Tongue (tissue), 2 donors: ENCODE data around the gene OR51M1. TPM values are rescaled to one million over a fixed set of nuclear protein-coding genes. Genes with fewer than 3 reads are reported as not detected.
"Not testable (repeated sequence)": the region's sequence is repeated elsewhere in the genome, so short reads cannot be mapped to it uniquely, and the experiment has no call there.

Experiments used
- DNase-seq: peaks from one replicate; pipeline ENCODE4 v3.0.0-alpha.2; 2015
- total RNA-seq: library from RNA; depleted of rRNA; stranded (reverse); fragments of >200 nt; gene quantifications from one replicate; pipeline ENCODE4 v1.2.3, GENCODE V29; 2014

Gene OR51M1, protein sequence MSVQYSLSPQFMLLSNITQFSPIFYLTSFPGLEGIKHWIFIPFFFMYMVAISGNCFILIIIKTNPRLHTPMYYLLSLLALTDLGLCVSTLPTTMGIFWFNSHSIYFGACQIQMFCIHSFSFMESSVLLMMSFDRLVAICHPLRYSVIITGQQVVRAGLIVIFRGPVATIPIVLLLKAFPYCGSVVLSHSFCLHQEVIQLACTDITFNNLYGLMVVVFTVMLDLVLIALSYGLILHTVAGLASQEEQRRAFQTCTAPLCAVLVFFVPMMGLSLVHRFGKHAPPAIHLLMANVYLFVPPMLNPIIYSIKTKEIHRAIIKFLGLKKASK
- total RNA-seq, result not detected

DNA sequence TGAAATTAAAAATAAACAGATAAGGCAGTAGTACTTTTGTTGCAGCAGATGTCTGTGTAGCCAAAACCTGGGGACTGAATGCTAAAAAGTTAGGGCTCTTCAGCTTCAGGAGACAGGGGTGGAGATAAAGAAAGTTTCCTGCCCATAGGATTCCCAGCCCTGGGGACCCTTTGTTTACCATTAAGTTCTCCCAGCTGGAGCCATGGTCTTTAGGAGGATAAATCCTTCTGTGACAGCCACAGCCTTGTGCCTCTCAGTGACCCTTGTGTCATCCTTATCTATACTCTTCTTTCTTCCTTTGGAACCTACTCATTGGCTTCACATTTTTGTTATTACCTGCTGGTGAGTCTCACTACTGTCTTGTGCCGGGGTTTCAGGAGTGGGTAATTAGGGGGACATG is at the start of gene OR51M1:
Gene OR51M1, plus strand, starts transcription at position 237 of the 400 bp plus-strand sequence. CDS start 5,587 bp downstream, outside the sequence.
- DNase-seq, result no peak

DNA sequence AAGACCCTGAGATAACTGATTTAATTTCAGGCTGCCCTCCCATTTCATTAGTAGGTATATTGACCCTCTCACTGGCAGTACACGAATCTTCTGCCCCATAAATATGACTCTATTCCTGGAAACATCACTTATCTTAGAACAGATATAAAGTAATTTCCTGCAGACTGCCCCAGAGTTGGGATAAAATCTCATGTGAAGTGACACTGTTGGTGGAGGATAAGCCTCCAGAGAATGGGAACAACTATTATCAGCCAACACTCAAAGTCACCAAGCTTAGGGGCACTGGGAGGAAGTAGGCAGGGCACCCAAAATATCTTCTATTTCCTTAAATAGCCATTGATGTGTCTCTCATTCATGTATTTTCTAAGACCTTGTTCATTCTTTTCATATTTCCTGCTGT is 48.4 kb upstream of the OR51M1 start:
- no peak for DNase-seq

DNA sequence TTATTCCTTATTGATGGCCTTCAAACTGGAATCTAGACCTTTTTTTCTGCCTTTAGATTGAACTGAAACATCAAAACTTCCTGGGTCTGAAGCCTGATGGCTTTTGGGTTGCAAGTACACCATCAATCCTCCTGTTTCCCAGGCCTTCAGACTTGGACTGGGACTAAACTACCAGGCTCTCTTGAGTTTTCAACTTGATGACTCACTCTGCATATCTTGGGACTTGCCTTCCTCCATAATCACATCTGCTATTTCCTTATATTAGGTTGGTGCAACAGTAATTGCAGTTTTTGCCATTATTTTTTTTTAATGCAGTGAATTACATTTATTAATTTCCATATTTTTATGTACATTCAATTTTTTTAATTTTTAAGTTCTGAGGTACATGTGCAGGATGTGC is 47.3 kb upstream of the OR51M1 start:
- no peak for DNase-seq

DNA sequence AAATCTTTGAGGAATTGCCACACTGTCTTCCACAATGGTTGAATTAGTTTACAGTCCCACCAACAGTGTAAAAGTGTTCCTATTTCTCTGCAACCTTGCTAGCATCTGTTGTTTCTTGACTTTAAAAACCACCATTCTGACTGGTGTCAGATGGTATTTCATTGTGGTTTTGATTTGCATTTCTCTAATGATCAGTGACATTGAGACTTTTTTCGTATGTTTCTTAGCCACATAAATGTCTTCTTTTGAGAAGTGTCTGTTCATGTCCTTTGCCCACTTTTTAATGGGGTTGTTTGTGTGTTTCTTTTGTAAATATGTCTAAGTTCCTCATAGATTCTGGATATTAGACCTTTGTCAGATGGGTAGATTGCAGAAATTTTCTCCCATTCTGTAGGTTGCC is 46.4 kb upstream of the OR51M1 start:
- not testable (repeated sequence) for DNase-seq

DNA sequence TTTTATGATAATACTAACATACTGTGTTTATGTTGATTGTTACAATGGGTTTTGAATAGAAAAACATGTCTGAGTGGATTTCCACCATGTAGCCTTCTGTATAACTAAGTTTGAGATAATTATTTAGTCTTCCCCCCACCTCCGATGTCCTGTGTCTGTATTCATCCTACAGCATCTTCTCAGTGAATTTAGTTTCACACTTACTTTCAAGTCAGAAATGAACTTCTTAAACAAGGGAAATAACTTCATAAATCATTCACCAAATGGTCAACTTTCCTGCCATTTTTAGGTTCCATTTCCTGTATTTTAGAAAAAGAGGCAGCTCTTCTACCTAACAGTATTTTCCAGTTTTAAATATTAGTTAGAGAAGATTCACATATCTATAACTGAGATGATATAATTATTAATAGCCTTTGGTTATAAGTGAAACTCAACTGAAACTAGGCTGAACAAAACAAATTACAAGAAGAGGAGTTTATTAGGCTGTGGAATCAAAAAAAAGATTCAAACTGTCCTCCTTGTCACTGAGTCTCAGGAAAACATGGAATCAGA is 43.8 kb upstream of the OR51M1 start:
- DNase-seq, result no peak

DNA sequence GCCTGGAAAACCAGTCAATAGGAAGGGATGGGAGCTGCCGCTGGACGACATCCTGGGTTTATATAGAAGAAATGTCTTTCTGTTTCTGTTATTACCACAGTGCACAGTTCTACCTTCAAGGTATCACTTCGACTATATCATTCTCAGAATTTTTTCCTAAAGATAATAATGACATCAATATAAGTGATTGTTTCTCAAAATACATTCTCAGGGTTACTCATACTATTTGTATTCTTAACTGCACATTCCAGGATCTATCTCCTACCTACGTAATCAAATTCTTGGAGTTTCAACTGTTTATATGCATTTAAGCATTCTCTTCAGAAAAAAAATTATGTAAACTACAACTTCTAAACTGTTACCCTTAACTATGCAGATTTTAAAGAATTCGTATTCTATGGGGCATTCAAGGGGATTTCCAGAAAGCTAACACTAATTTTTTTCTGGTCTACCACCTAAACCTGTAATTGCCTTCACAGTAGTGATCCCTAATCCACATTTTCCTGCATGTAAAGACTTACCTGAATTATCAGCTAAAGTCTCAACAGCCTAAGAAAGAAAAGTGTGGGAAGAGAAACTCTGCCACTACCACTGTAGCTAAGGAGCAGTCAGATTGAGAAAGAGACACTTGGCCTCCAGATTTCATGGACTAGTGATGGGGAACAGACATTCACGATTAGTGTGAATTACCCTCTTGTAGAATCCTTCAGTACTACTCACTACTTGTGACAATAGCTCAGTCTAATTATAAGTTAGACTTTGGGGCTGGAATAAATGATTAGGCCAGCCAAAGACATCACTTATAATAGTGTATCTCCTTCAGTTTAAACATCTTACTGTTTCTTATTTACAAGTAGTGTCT is 39.9 kb upstream of the OR51M1 start, which contains the start of gene OR51B5:
Gene OR51B5, minus strand, starts transcription at position 51 of the 862 bp plus-strand sequence. Its CDS starts 0 bp downstream, at position 51.
- no peak for DNase-seq

DNA sequence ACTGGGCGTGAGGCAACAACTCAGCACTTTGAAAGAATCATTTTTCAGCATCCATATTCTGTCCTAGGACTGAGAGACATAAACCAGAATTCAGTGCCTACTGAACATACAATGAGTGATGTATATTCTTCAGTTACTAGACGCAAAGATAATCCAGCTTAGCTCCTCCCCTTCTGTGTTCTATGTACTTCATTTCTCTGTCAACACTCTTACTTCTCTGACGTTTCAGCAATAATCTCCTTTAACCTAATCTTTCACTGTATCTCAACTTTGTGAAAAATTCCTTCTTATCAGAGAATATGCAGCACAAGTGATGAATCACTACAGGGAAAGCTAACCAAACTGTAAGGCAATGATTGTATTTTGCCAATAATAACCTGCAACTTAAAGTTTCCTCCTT is 37.8 kb upstream of the OR51M1 start:
- DNase-seq, result no peak

DNA sequence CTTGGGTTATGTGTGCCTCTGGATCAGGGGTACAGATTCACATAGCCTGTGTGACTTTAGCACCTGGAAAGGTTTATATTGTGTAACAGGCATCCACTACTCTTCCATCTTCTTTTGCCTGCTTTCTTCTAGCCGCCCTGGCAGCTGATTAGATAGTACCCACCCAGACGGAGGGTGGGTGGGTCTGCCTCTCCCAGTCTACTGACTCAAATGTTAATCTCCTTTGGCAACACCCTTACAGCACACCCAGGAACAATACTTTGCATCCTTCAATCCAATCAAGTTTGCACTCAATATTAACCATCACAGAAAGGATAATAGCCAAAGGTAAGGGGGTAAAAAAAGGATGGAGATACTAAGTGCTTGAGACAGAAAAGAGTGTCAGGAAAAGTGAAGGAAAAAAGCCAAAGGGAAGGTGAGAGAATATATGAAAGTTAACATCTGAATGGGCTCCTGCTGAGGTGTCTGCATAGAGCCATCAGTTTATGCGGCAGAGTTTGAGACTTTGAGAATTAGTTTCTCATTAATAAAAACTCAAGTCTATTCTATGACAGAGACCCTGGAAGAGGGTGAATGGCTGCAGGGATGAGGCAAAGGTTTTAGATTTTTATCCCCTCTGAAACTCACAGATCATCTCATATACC is 34.9 kb upstream of the OR51M1 start:
- no peak for DNase-seq

DNA sequence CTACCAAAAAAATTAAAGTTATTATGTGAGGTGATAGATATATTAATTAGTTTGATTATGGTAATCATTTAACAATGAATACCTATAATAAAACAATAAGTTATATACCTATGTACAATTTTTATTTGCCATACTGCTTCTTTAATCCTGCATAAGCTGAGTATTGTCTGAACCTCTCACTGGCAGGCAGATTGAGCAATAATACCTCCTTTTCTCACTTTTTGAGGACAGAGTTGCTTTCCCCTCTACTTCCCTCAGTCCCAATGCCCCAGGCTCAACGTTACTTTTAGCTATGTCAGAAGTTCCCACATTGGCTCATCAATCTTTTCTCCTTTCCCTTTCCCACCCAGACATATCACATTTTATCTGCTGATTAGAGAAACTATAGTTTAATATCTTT is 34.1 kb upstream of the OR51M1 start:
- no peak for DNase-seq

DNA sequence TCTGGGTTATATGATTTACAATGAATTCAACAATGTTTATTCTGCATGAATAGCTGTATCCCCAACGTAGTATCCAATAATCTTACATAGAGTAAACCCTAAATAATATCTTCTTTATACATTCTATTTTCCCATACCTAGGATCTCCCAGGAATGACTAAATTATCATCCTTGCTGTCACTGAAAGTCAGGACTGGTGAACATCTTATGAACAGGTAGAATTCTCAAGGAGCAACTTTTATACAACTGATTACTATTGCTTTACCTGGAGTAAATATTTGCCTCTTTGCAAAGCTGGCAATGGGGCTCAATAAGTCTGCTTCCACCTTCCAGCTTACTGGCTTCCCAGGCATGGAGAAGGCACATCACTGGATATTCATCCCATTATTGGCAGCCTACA is 32.4 kb upstream of the OR51M1 start, which contains the start of gene OR51B6:
Gene OR51B6, plus strand, starts transcription at position 301 of the 400 bp plus-strand sequence. Its CDS starts 0 bp downstream, at position 301.
- no peak for DNase-seq

DNA sequence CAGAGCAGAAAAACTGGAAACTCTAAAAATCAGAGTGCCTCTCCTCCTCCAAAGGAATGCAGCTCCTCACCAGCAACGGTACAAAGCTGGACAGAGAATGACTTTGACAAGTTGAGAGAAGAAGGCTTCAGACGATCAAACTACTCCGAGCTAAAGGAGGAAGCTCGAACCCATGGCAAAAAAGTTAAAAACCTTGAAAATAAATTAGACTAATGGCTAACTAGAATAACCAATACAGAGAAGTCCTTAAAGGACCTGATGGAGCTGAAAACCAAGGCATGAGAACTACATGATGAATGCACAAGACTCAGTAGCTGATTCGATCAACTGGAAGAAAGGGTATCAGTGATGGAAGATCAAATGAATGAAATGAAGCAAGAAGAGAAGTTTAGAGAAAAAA is 27.6 kb upstream of the OR51M1 start:
- not testable (repeated sequence) for DNase-seq

DNA sequence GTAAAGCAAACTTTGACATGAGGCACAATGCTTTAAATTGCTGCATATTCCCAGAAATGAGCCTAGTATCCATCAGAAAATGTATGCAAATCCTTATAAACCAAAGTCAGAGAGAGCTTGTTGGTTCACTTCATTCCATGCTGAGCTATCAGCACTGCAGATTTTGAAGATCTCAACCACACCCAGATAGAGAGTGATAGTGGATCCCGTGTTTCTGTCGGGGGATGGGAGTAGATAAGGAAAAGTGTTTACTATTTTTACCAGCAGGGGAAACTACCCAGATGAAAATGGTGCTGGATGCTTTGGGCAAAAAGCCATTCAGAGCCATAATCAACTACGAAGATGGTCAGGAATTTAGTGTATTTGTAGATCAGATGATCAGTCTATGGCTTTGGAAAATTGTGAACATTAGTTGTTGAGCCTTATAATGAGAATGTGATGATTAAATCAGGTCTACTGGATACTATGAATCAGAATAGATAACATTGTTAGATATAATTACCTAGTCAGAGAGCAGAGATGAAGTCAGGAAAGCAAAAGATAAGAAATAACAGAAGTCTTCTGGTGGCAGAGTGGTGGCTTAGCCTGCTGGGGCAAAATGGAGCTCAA is 21.5 kb upstream of the OR51M1 start:
- DNase-seq, result no peak

DNA sequence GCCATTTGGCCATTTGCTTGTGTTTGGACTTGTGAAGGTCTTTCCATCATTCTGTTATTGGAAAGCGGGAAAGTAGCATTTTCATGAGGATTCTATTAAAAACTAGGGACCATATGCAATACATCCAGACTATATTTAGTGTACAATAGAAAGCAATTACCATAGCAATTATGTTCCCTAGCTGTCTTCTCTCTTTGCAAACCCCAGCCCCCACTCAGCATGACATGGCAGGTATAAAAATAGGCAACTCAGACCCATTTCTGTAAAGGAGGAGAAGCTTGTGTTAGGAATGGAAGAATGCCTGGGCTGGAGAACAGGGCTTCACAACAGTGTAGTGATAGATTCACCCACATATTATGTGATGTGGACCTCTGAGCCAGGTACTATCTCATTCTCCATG is 19.9 kb upstream of the OR51M1 start:
- no peak for DNase-seq

DNA sequence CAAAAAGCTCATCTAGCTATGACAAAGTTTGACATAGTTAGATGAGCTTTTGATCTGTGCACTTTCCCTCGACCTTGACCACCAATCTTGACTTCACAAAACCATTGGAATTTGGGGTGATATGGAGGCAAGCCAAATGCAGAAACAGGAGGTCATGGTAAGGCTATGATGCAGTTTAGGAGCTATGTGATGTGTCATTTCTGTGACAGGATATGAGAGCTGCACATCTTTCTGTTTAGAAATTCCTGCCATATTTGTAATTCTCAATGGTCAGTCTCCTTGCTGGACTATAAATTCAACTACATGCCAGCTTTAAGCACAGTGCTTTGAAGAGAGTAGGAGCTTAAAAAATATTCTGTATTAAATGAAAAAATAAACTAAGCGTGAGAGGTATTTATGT is 19.4 kb upstream of the OR51M1 start:
- no peak for DNase-seq

DNA sequence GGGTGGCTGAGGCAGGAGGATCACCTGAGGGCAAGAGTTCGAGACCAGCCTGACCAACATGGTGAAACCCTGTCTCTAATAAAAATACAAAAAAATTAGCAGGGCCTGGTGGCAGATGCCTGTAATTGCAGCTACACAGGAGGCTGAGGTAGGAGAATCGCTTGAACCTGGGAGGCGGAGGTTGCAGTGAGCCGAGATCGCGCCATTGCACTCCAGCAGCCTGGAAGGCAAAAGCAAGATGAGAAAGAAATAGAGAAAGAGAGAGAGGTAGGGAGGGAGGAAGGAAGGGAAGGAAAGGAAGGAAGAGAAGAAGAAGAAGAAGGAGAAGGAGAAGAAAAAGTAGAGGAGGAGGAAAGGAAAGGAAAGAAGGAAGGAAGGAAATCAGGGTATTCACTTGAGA is 17.2 kb upstream of the OR51M1 start:
- DNase-seq, result not testable (repeated sequence)

DNA sequence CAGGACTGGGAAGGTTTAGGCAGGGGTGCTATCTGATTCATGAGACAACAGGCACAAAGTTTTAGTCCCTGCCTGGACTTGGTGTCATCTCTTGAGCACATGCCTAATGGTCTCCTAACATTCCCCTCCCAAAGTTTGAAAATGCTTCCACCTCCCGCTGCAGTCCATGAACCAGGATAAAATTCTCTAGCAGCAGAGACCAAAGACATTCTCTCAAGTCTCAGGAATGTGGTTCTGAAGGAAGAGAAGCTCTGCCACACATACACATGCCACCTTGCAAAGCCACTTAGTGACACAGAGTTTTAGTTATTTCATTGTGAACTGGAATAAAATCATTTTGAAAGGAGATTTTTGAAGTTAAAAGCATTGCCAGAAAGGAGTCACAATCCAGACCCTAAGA is 16.8 kb upstream of the OR51M1 start:
- no peak for DNase-seq

DNA sequence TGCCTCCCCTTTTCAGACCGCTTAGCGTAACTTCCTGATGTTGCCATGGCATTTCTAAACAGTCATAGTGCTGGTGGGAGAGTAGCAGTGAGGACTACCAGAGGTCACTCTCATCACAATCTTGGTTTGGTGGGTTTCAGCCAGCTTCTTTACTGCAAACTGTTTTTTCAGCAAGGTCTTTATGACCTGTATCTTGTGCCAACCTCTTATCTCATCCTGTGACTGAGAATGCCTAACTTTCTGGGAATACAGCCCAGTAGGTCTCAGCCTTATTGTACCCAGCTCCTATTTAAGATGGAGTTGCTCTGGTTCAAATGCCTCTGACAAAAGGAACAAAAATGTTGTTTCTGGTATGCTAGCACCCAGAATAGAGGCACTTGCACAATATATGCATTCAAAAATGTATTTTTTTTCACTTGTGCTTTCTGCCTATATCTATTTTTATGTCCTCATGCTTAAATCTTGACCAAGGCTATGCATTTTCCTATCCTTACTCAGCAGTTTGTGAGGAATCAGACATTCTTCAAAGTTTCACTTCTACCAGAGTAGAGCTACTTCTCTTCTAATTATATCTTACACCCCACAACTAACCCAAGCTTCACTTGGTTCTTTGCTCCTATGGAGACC is 16.1 kb upstream of the OR51M1 start:
- no peak for DNase-seq

DNA sequence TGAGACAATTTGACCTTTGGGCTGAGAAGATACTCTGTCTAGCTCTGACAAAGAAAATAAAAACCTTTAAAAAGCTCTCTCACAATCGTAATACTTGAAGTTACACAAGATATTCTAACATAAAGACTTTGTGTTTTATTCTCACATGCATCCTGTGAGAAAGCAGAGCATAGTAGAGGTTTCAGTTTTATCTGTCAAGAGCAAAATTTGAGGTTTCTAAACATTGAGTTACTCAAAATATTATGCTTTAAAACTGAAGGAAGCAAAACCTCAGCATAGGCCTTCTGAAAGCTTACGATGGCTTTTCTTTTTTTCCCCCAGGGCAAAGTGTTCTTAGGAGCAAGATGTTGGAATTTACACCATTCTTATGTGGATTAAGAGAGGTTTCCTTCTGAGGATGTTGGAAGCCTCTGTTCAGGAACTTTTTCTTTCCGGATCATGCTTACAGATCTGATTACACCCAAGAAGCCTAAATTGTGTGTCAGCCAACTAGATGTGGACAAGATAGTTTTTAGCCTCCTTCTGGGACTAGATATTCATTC is 15.0 kb upstream of the OR51M1 start:
- DNase-seq, result no peak

DNA sequence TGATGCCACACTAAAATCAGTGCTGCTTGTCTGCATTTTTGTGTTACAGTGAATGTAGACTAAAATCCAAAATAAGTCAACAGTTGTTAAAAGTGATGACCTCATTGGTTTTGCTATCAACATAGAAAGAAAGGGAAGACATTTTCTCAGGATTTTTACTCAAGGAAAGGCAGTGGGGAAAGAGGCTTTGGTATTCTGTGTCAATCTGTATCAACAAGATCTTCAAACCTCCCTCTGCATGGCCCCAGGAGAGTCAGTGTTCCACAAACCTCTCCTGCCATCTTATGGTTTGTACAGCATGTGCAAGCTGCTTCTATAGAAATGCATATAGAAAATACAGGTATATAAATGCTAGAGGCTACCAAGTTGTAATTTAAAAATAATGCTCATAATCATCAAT is 13.8 kb upstream of the OR51M1 start:
- peak; percentile 3 for DNase-seq

DNA sequence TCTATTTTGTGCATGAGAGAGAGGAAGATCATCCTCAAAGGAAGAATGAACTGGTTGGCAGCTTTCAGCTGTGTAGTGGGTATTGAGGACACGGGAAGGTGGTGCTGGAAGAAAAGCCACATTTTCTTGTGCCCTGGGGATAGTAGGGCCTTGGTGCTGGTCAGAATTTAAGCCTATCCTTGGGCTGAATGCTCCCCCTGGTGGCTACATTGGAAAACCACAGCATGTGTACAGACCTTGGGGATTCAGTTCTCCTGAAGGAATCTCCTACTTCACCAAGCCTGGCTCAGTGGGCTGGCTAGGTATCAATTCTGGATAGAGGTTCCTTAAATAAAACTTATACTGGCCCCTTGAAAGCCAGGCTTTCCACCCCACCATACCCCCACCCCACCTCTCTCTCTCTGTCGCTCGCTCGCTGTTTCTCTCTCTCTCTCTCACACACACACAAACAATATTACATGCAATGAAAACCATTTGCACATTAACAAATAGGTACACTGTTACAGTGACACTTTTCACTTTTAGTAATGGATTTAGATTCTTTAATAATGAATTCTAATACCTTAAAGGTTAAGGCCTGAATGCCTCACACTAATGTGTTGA is 2.8 kb upstream of the OR51M1 start:
- DNase-seq, result peak; percentile 45

DNA sequence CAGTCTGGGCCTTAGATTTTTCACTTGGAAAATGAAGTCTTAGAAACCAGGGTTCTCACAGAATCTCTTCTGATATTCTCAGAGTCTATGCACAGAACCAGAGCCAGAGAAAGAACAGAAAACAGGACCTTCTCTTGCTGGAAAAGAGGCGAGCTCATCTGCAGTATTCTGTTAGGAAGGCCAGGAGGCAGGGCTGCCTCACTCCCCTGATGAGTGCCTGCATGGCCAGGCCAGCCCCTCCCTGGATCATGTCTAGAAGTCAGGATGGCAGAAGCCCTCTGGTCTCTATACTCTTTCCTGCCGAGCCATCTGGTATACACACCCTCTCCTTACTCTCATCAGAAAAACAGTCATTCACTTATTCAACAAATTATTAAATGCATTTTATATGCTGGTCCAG is 723 bp downstream of the OR51M1 start:
- DNase-seq, result no peak
